Brain pericyte (primary cell): Measurements from ENCODE around the gene HEBP1.

ENCODE experiments used
- DNase-seq: peaks from one replicate; pipeline ENCODE4 v3.0.0-alpha.2; 2012; ENCODE audit warnings: low read depth, low spot score

HEBP1 gene

DNA sequence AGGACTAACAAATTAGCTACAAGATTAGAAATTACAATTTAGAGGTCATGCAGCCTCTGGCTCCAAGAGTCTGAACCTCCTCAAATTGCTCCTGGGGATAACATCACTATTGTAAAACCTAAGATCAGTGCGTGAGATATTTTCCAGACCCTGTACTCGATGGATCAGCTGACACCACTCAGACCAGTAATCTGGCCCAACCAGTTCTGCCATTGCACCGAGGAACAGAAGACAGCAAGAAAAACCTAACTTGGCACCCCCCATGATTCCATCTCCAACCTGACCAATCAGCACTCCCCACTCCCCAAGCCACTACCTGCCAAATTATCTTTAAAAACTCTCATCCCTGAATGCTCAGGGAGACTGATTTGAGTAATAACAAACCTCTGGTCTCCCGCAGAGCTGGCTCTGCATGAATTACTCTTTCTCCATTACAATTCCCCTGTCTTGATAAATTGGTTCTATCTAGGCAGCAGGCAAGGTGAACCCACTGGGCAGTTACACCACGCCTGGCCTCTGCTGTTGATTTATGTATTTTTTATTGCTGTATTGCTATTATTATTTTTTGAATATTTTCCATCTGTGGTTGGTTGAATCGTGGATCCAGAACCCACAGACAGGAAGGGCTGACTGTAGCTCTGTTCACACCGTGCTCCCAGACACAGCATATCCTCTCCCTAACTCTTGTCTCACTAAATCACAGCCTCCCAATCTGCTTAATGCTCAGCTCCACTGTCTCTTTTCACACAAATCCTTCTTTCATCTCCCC, 9.2 kb downstream of the HEBP1 start:
- no peak for DNase-seq

DNA sequence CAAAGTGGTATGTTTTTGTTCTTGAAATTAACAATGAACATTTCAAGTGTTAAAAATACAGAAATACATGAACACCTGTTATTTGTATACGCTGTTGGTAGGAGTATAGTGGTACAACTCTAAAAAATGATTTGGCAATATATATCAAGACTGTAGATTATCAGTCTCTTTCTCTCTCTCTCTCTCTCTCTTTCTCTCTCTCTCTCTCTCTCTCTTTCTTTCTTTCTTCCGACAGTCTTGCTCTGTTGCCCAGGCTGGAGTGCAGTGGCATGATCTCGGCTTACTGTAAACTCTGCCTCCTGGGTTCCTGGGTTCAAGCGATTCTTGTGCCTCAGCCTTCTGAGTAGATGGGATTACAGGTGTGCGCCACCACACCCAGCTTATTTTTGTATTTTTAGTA, 12.6 kb downstream of the HEBP1 start:
- no peak for DNase-seq

DNA sequence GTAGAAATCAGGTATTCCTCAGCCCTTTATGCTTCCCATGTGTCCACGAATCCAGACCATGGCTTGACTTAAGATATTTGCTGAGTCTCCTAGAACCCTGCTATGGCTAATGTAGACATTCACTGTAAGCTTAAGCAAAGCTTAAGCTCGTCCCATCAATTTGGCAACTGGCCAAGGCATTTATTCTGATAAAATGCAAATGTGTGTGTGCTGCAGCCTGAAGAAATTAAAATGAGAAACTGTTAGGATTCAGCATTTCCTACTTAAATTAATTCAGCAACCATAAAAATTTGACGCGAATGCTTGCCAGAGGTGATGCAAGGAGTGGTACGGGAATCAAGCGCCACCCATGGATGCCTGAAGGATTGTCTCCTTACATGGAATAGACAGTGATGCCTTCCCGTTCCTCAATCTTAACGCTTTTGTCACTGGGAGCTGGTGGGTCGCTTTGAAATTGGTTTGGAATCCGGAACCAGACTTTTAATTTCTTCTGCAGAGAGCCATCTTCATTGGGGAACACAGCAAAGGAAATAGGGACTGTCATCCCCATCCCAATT, 13.2 kb downstream of the HEBP1 start:
- no peak for DNase-seq

DNA sequence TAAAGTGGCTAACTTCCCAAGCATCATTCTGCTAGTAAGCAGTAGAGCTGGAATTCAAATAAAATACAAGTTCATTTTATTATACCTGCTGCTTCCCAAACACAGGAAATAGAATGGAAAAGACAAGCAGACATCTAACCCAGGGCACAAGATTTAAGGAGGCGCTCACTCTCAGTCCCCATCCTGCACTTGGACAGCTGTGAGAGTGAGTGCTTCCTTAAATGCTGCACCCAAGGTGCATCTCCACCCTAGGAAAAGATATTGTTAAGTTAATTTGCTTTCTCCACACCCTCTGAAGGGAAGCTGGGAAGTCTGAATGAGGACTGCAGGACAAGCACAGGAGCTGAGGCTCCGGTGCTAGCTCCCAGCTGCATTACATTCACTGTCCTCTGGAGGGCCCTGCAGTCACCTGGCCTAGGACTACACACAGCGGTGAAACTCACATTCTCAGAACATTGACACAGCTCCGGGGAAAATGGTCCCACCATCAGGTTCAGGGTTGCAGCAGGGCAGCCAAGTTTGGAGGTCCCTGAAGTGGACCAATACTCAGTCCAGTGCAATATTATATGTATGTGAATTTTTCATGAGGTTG, 14.2 kb downstream of the HEBP1 start:
- DNase-seq, result no peak

DNA sequence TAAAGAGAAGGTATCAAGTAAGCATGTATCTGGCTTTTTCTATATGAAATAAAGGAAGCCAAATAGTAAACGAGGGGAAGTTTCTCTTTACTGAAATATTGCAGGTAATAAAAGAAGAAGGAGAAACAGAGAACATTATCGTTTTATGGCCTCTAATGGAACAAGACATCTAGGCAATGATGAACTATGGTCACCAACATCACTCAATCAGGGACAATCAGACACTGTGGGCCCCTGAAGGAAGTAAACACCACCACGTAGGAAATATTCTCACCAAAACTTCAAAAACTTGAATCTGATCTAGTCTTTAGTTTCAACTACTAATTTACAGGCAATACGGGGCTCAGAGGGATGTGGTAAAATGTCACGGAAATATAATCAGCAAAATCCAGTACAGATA, 15.9 kb downstream of the HEBP1 start:
- no peak for DNase-seq

DNA sequence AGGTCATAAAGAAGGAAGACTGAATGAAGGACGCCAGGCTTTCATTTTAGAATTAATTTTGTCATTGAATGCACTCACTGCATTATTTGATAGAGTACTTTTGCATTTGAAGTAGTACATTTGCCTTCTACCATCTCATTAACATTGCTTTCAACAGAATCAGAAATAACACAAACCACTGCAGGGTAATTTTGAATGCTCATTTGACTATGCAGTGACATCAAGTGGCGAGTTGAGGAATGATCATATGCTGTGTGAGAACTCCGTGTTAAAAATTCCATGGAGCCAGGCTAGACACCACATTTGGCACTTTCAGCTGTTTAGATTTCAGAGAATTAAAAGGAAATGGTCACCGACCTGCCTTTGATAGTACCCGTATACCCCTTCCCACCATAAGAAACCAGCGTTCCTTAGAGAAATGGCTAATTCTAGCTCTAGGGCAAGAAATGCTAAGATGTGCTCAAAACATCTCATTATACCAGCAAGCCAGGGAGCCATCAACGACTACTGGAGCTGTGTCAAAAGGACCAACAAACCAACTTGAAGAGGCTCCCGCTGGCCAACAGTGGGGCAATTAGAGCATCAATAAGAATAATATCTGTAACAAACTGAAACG, 16.5 kb downstream of the HEBP1 start:
- DNase-seq, result no peak

DNA sequence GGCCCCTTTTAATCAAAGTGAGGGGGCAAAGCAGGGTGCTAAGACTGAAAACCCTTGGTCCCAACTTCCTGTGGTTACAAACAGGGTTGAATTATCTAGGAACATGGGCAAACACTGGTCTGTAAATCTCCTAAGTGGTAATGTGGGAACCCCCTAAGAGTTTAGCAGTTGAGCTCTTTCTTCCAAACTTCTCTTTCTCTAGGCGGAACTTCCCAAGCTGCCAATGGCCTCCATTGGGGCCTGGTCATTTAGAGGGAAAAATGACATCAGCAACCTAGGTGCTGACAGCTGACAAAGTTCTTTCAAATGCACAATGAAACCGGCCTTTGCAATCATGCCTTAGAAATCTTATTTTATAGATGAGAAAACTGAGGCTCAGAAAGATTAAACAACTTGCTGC, 17.7 kb downstream of the HEBP1 start:
- no peak for DNase-seq

DNA sequence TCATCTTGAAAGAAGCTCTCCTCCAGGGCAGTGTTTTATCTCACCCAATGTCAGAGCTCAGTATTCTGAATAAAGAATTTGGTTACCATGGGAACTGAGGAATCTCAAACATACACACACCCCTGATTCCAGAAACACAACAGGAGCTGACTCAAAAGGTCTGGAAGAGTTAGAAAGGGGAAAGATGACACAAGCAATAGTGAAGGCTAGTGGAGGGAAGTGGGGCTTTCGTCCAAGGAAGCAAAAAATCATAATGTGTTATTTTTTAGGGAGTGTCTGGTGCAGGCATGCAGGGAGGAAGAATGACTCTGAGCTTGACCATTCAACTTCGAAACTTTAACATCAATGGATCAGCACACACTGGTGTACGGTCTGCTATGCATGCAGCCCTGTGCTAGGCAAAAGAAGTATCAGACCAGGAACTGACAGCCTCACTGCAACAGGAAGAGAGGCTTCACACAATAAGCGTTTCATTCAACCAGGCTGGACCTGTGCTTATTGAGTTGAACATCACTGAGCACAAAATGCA, 20.3 kb downstream of the HEBP1 start:
- DNase-seq, result peak; percentile 38

DNA sequence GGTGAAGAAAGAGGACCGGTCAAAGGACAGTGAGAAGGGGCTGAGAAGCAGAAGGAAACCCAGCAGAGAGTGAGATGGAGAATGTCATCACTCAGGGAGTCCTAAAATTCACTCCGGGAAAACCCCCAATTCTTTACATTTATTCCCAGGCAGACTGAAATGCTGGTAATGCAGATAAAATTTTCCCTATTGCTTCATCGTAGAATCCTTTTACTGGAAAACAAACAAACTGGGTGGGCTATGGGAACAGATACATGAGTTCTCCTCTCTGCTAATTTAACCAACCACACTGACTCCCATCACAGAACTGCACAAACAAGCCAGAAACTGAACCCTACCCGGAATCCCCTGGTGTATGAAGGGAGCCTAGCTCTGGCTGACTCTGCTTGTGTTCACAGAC, 20.9 kb downstream of the HEBP1 start:
- no peak for DNase-seq

DNA sequence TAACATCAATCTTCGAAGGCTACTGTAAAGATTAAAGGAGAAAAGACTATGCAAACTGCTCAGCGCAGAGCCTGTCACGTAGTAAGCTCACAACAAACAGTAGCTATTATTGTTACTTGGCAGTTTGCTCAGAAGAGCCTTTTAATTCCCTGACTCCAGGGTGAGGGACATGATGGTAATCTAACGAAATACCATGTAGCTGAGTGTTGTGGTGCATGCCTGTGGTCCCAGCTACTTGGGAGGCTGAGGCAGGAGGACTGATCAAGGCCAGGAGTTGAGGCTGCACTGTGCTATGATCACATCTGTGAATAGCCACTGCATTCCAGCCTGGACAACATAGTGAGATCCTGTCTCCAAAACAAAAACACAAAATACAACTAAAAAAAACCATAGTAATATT, 22.8 kb downstream of the HEBP1 start:
- DNase-seq, result no peak

DNA sequence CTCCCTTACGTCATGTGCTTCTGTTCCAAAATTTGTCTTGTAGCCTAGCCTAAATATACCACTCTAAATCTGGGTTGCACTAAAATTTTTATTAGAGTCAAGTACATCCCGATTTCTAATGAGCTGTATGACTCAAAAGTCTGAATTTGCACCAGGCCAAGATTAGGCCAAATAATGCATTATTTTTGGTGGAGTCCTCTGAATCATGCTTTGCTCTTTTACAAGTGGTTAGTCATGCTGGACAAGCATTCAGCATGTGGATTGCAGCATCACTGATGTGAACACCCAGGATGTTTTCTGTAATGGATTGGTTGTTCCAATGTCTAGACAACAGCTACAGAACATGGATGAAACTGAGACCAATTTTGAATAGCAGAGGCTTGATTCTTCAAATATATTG, 23.7 kb downstream of the HEBP1 start:
- no peak for DNase-seq

DNA sequence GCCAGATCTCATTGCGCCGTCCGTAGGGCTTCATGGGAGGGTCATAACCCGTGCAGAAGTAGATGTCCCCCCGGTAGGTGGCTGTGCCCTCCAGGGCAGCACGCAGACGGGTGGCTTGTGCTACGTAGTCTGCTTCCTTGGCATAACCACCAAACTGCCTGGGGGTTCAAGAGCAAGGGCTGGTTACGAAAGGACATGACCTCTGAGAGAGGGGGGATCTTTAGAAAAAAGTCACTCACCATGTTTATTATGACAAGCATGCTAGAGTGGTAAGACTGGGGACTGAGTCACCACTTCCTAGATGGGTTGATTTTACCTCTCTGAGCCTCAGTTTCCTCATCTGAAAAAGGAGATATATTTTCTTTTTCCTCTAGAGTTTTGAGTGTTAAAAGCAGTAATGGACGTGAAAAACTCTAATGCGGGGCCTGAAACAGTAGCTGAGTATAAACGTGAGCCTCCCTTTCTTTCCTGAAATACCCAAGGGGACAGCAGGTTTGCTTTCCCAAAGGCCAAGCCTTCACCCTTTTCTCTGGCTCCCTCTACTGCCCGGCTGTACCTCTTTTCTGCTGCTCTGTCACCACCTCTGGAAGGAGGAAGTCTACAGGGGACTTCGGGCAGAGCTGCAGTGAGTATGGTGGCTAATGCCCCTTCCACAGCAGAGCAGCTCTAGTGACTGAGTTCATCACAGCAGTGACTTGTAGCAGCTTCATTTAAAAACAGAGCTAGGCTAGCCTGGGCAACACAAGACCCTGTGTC, 24.6 kb downstream of the HEBP1 start:
- no peak for DNase-seq

DNA sequence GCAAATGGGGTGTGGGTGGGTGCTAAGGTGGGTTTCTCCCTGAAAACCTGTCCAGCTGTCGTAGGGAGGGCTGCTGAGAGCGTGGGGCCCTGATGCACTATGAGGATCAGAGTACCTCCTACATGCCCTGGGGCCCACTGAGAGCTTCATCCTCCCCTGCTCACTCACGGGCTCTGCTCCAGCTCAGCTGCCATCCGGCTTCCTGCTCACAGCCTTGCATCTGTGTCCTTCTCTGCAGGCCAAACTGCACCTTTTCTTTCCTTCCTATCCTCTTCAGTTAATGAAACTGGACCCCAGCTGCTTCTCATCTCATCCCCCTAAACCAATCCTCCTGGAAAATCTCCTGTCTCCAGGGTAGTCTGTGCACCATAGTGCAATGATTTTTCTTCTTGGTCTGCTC, 25.9 kb downstream of the HEBP1 start:
- no peak for DNase-seq

DNA sequence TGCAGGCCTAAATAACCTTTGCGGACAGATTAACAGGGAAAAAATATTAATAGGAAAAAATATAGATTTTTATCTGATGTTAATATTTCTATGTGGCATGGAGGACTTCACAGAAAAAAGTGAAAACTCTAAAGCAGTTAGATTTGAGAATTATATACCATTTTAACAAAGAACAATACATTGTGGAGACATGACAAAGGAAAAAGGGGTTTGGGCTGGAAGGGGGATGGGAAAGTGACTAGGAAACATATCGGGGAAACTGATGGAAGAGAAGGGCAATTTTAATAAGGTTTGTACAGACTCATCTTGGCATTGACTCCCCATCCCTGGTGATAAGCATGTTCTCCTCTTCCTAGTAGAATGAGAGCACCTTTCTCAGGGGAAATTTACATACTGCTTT, 27.0 kb downstream of the HEBP1 start:
- DNase-seq, result no peak

DNA sequence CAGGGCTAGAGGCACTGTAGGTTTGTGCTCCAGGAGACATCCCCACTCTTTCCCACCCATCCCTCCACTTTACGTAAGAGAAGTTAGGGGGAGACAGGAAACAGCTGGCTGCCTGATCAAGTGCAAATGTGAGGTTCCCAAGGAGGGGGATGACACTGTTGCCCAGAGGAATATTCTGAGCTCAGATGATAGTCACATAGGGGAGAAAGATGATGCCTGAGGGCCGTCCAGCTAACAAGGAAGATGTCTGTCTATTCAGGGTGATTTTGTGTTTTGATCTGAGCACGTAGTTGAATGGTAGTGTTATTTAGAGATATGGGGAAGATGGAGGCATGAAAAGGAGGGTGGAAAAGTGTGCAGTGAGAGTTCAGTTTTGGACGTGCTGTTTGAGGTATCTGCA, 34.2 kb downstream of the HEBP1 start:
- DNase-seq, result no peak

DNA sequence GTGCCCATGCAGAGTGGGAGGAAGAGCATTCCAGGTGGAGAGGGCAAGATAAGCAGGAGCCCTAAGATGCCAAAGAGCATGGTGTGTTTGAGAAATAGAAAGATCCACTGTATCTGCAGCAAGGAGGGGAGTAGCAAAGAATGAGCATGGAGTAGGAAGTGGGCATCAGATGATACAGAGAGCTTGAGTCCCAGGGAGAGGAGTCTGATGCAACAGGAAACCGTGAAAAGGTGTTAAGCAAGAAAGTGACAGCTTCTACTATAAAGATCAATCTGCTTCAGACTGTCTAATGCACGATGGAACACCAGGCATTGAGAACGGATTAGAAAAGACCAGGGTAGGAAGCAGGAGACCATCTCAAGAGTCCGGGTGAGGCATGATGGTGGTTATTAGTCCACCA, 35.8 kb downstream of the HEBP1 start:
- no peak for DNase-seq

DNA sequence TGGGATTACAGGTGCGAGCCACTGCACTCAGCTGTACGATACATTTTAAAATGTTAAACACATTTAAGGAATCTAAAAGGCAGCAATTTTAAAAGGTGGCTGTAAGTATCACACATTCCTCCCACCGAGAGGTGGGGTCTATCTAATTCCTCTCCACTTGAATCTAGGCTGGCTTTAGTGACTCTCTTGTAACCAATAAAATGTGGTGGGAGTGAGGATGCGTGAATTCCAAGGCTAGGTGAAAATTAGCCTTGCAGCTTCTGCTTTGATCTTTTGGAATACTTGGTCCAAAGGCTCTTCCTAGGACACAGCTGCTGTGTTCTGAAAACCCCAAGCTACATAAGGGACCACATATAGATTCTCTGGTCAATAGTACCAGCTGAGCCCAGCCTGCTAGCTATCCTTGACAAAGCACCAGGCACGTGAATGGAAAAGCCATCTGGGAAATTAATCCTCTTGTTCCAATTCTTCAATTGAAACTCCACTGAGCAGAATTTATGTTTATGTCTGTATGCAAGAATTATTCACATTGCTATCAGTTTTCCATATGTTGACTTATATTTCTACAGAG, 39.3 kb downstream of the HEBP1 start:
- no peak for DNase-seq

DNA sequence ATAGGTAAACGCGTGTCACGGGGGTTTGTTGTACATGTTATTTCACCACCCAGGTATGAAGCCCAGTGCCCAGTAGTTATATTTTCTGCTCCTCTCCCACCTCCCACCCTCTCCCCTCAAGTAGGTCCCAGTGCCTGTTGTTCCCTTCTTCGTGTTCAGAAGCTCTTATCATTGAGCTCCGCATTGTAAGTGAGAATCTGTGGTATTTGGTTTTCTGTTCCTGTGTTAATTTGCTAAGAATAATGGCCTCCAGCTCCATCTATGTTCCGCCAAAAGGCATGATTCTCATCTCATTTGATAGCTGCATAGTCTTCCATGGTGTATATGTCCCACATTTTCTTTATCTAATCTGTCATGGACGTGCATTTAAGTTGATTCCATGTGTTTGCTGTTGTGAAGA, 41.2 kb downstream of the HEBP1 start:
- DNase-seq, result no peak

DNA sequence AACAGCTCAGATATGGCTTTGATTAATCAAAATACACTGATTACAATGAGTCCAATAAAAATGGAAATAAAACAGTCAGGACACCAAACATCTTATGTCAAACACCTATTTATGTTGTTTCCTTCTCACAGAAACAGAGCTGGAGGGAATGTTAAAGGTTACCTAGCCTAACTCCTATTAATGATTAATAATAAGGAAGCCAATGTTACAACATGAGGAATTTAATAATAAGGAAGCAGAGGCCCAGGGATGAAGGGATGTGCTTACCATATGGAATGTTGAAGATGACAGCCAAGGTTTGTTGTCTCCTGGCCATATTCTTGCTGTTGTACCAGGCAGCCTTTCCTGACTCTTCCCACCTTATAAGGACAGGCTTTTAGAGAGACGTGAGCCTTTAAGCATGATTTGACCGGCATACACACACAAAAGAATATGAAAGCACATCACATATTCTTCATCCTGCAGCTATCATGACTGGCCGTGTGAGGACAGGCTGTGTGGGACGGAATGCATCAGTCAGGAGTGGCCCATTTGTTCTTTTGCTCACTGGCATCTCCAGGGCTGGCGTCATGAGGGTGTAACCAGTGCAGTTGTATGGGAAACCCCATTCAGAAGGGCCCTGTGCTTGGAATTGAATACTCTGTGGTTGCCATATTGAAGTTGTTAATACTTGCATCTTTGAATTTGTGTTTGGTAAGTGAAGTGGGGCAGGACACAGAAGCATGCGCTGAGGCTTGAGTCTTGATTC, 45.0 kb downstream of the HEBP1 start:
- DNase-seq, result no peak

DNA sequence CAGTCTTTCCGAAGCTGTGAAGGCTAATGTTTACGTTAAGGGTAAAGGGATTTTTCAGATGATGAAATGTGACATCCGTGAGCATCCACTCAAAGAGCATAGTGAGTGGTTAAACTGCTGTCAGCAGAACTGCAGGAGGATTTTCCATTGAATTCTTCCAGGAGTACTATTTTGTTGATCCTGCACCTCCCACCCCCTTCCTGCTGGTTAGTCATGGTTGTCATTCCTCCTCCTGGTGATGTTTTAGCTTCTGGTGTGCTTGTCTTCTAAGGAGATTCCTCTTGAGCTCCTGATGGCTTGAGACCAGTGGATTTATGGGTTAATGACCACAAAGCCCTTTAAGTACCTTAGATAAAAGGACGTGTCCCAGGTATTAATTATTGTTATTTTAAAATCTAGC, 45.7 kb downstream of the HEBP1 start:
- DNase-seq, result no peak

DNA sequence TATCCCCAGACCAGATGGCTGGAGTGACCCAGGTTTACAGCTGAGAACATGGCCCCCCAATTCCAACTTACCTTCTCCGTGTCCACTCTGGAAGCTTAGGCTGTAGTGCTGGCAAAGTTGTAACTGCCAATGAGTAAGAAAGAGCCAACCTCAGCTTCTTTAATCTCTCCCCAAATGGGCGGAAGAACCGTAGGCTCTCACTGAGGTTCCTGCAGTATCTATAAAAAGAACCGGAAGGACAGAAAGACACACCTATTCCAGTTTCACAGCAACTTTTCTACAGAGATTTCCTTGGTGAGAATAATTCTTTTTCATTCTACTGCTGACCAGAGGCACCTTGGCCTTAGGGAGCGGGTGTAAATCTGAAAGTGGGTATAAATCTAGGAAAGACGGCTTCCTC, 48.0 kb downstream of the HEBP1 start, which contains the start of gene GPRC5D:
GPRC5D (minus strand) TSS at position 135 of the 400 bp plus-strand sequence. CDS start 1,786 bp downstream, outside the sequence.
- DNase-seq, result no peak
